Sigmoid colon (tissue), 7 donors: ENCODE data around the gene PRRT3. TPM values are rescaled to one million over a fixed set of nuclear protein-coding genes. Genes with fewer than 3 reads are reported as not detected.
A peak's percentile ranks its signal among the peaks of the same experiment; 100 is the strongest.
"Not testable (repeated sequence)": the region's sequence is repeated elsewhere in the genome, so short reads cannot be mapped to it uniquely, and the experiment has no call there.

Experiments
- DNase-seq: peaks from one replicate; pipeline ENCODE4 v3.0.0-alpha.2; 2019
- H3K27ac ChIP-seq, 4 donors: fragments of 200-600 bp; sonication (generic); one replicate each; pipeline ENCODE4 v1.5.1; 2016 to 2019; ENCODE audit warnings: mild to moderate bottlenecking in 1 of 4
- H3K27me3 ChIP-seq, 3 donors: fragments of 200-600 bp; sonication (generic); one replicate each; pipeline ENCODE4 v1.5.1; 2019; ENCODE audit warnings: mild to moderate bottlenecking in 1 of 3
- H3K36me3 ChIP-seq, 4 donors: fragments of 200-600 bp; sonication (generic); one replicate each; pipeline ENCODE4 v1.5.1; 2016 to 2019
- H3K4me1 ChIP-seq, 4 donors: fragments of 200-600 bp; sonication (generic); one replicate each; pipeline ENCODE4 v1.5.1; 2017 to 2019
- H3K4me3 ChIP-seq, 4 donors: fragments of 200-600 bp; sonication (generic); one replicate each; pipeline ENCODE4 v1.5.1; 2017 to 2019; ENCODE audit warnings: mild to moderate bottlenecking in 2 of 4, moderate library complexity in 1 of 4
- H3K9me3 ChIP-seq, 4 donors: fragments of 200-600 bp in 3 of 4; sonication (generic) in 3 of 4; one replicate each; pipeline versions ENCODE4 v1.5.1 to v1.6.1; 2013 to 2019
- CTCF ChIP-seq, 4 experiments: fragments of 450-650 bp in 3 of 4; fragments of 200-600 bp in 1 of 4; IDR thresholded peaks; one replicate each; pipeline ENCODE4 v1.5.1; 2016 to 2019; ENCODE audit warnings: antibody characterized with exemption in 4 of 4, mild to moderate bottlenecking in 3 of 4, moderate library complexity in 2 of 4
- EP300 ChIP-seq, 4 donors: sonication (generic); formaldehyde crosslinking; IDR thresholded peaks; one replicate each; pipeline ENCODE4 v1.6.1; 2017; ENCODE audit warnings: antibody characterized with exemption in 4 of 4
- POLR2A ChIP-seq, 2 donors: fragments of 450-650 bp; IDR thresholded peaks; one replicate each; pipeline ENCODE4 v1.6.1; 2016; ENCODE audit warnings: antibody characterized with exemption in 2 of 2, mild to moderate bottlenecking in 2 of 2, moderate library complexity in 2 of 2
- POLR2AphosphoS5 ChIP-seq, 4 donors: sonication (generic); formaldehyde crosslinking; IDR thresholded peaks; one replicate each; pipeline ENCODE4 v1.6.1; 2017; ENCODE audit warnings: antibody characterized with exemption in 4 of 4
- WGBS, 2 donors: extraction: QIAGEN DNeasy Blood & Tissue Kit; methylation state at CpG; one replicate each; pipeline ENCODE4 v1.1.7; 2013; 5-methylcytosine and 5-hydroxymethylcytosine counted together
- intact Hi-C: fragments of 100-400 bp; cut with DNase I; formaldehyde crosslinking; loops from one replicate; pipeline ENCODE4 v1.15.1; 2023
- polyA plus RNA-seq, 3 donors: library from polyadenylated mRNA; stranded (reverse); fragments of 200-250 nt; gene quantifications; one replicate each; pipeline ENCODE4 v1.2.3, GENCODE V29; 2013
- total RNA-seq, 4 donors: library from RNA; depleted of rRNA; stranded (reverse); fragments of >200 nt; gene quantifications; one replicate each; pipeline ENCODE4 v1.1.0, GENCODE V29; 2016
- donor health status: healthy with polysubstance abuse.
- donor health status: Bipolar disorder and iron deficiency.
- donor health status: healthy.

Gene PRRT3
- total and polyA plus RNA-seq, 7 donors = 0.46 to 2.6 (median 1.5) TPM

GRCh38 chr3:9902372-9903237, 49.6 kb downstream of the PRRT3 start, which contains the start of gene IL17RE:
Gene IL17RE (plus strand): TSS chr3:9902848. CDS start chr3:9902933, 85 bp downstream.
- H3K36me3 ChIP-seq = no peaks in the 10 kb centered on the region
- H3K4me3 ChIP-seq = peak within 1 kb of the TSS in 3 of 4 donors; percentile 0 to 27 (median 8)
- H3K4me1 ChIP-seq = peaks cover 0 to 14% (median 13%) of the 10 kb centered on the region in 4 donors
- TF ChIP-seq EP300 (IDR thresholded peaks at IDR 0.05) = no peak
- TF ChIP-seq POLR2A (IDR thresholded peaks at IDR 0.05) = peak in 1 of 2 donors; percentile 21
- TF ChIP-seq POLR2AphosphoS5 (IDR thresholded peaks at IDR 0.05) = no peak
- 10 to 51% methylated on average over 13 of the region's 13 CpGs for WGBS, 2 donors
- peak within 1 kb of the TSS in 1 of 4 donors; percentile 42 for H3K27ac ChIP-seq
- no peak for DNase-seq
- H3K27me3 ChIP-seq = no peaks in the 10 kb centered on the region
- H3K9me3 ChIP-seq = no peaks in the 10 kb centered on the region
- intact Hi-C loops = no loop called here

GRCh38 chr3:9901967-9902366, 50.2 kb downstream of the PRRT3 start:
- Histone ChIP-seq H3K27ac (no peak overlapping the region), H3K27me3 (no peaks in the 10 kb centered on the region), H3K9me3 (no peaks in the 10 kb centered on the region), H3K4me1 (peaks cover 0 to 19% (median 15%) of the 10 kb centered on the region in 4 donors), H3K36me3 (no peaks in the 10 kb centered on the region), H3K4me3 (no peak overlapping the region)
- TF ChIP-seq POLR2A (IDR thresholded peaks at IDR 0.05) (no peak), POLR2AphosphoS5 (IDR thresholded peaks at IDR 0.05) (no peak), CTCF (IDR thresholded peaks at IDR 0.05) (no peak), EP300 (IDR thresholded peaks at IDR 0.05) (no peak)
- 39 to 42% methylated on average over 5 of the region's 5 CpGs for WGBS, 2 donors
- no peak for DNase-seq
- intact Hi-C loops = no loop called here

GRCh38 chr3:9900965-9901415, 51.2 kb downstream of the PRRT3 start:
- H3K4me1 ChIP-seq = peaks cover 0 to 19% (median 15%) of the 10 kb centered on the region in 4 donors
- WGBS, 2 donors = 29 to 72% methylated on average over 6 of the region's 6 CpGs
- H3K27ac ChIP-seq, DNase-seq, H3K36me3 ChIP-seq, intact Hi-C loops, H3K4me3 ChIP-seq, H3K27me3 ChIP-seq, H3K9me3 ChIP-seq: not testable (repeated sequence)

- intact Hi-C loops = no loop called here
- Histone ChIP-seq H3K4me3 (no peak overlapping the region), H3K9me3 (no peaks in the 10 kb centered on the region), H3K27ac (no peak overlapping the region), H3K4me1 (peaks cover 0 to 19% (median 15%) of the 10 kb centered on the region in 4 donors), H3K36me3 (no peaks in the 10 kb centered on the region), H3K27me3 (no peaks in the 10 kb centered on the region)
- 14 to 60% methylated on average over 3 of the region's 3 CpGs for WGBS, 2 donors
- TF ChIP-seq POLR2A (IDR thresholded peaks at IDR 0.05) (no peak), CTCF (IDR thresholded peaks at IDR 0.05) (no peak)
- DNase-seq = no peak
These were observed 52.9 kb downstream of the PRRT3 start for GRCh38 chr3:9899289-9899791.

- 15 to 63% methylated on average over 8 of the region's 8 CpGs for WGBS, 2 donors
- TF ChIP-seq POLR2AphosphoS5 (IDR thresholded peaks at IDR 0.05) (no peak), CTCF (IDR thresholded peaks at IDR 0.05) (no peak), EP300 (IDR thresholded peaks at IDR 0.05) (no peak), POLR2A (IDR thresholded peaks at IDR 0.05) (no peak)
- no peak for DNase-seq
- intact Hi-C loops = no loop called here
- no peak overlapping the region for H3K4me3 ChIP-seq
- H3K9me3 ChIP-seq = no peaks in the 10 kb centered on the region
- H3K27me3 ChIP-seq = no peaks in the 10 kb centered on the region
- peaks cover 0 to 26% (median 20%) of the 10 kb centered on the region in 4 donors for H3K4me1 ChIP-seq
- H3K27ac ChIP-seq = no peak overlapping the region
- H3K36me3 ChIP-seq = peaks cover 0 to 2% (median under 1%) of the 10 kb centered on the region in 4 donors
These were observed 53.6 kb downstream of the PRRT3 start for GRCh38 chr3:9898467-9899241.
